Measurements from ENCODE around the gene NUAK2. TPM values are rescaled to one million over a fixed set of nuclear protein-coding genes. Genes with fewer than 3 reads are reported as not detected.
A peak's percentile ranks its signal among the peaks of the same experiment; 100 is the strongest.
"Not testable (repeated sequence)": the region's sequence is repeated elsewhere in the genome, so short reads cannot be mapped to it uniquely, and the experiment has no call there.

NUAK2 gene
- total RNA-seq, 2 donors from 2014 or later = 0.78 to 1.5 TPM

- Histone ChIP-seq H3K4me3 (no peak overlapping the region), H3K4me1 (ENCODE audit: control insufficient read depth in 1 of 2, low read depth in 2 of 2) (peaks cover 10 to 30% of the 10 kb centered on the region in 2 donors), H3K27me3 (replicated peaks; ENCODE audit: insufficient read depth) (no peaks in the 10 kb centered on the region), H3K9me3 (no peaks in the 10 kb centered on the region), H3K36me3 (no peaks in the 10 kb centered on the region), H3K27ac (no peak overlapping the region)
- ATAC-seq (ENCODE audit: insufficient number of reproducible peaks, low FRiP score, low read depth) (no peak), DNase-seq (ENCODE audit: low spot score) (no peak)
- no peak for TF ChIP-seq CTCF (IDR thresholded peaks at IDR 0.05)
These were observed 23.2 kb downstream of the NUAK2 start for GRCh38 chr1:205298191-205298994.

- H3K4me1 ChIP-seq (ENCODE audit: control insufficient read depth in 1 of 2, low read depth in 2 of 2) = peaks cover 10 to 30% of the 10 kb centered on the region in 2 donors
- not testable (repeated sequence) for H3K27ac ChIP-seq; DNase-seq (ENCODE audit: low spot score); H3K36me3 ChIP-seq; ATAC-seq (ENCODE audit: insufficient number of reproducible peaks, low FRiP score, low read depth); H3K4me3 ChIP-seq; H3K27me3 ChIP-seq (replicated peaks; ENCODE audit: insufficient read depth); H3K9me3 ChIP-seq
These were observed 23.9 kb downstream of the NUAK2 start for GRCh38 chr1:205297546-205298177.

- no peaks in the 10 kb centered on the region for H3K27me3 ChIP-seq (replicated peaks; ENCODE audit: insufficient read depth)
- H3K27ac ChIP-seq = no peak overlapping the region
- H3K4me1 ChIP-seq (ENCODE audit: control insufficient read depth in 1 of 2, low read depth in 2 of 2) = peaks cover 2 to 18% of the 10 kb centered on the region in 2 donors
- ATAC-seq (ENCODE audit: insufficient number of reproducible peaks, low FRiP score, low read depth) = no peak
- H3K4me3 ChIP-seq = no peak overlapping the region
- no peak for TF ChIP-seq CTCF (IDR thresholded peaks at IDR 0.05)
- H3K9me3 ChIP-seq = no peaks in the 10 kb centered on the region
- H3K36me3 ChIP-seq = no peaks in the 10 kb centered on the region
- no peak for DNase-seq (ENCODE audit: low spot score)
These were observed 25.4 kb downstream of the NUAK2 start for GRCh38 chr1:205296154-205296553.

GRCh38 chr1:205294934-205295333 is 26.6 kb downstream of the NUAK2 start:
- DNase-seq (ENCODE audit: low spot score) (no peak), ATAC-seq (ENCODE audit: insufficient number of reproducible peaks, low FRiP score, low read depth) (no peak)
- Histone ChIP-seq H3K27ac (no peak overlapping the region), H3K4me1 (ENCODE audit: control insufficient read depth in 1 of 2, low read depth in 2 of 2) (peaks cover 0 to 16% of the 10 kb centered on the region in 2 donors), H3K36me3 (no peaks in the 10 kb centered on the region), H3K27me3 (replicated peaks; ENCODE audit: insufficient read depth) (no peaks in the 10 kb centered on the region), H3K9me3 (no peaks in the 10 kb centered on the region), H3K4me3 (no peak overlapping the region)
- no peak for TF ChIP-seq CTCF (IDR thresholded peaks at IDR 0.05)

- Histone ChIP-seq H3K27me3 (replicated peaks; ENCODE audit: insufficient read depth) (no peaks in the 10 kb centered on the region), H3K4me3 (no peak overlapping the region), H3K9me3 (no peaks in the 10 kb centered on the region), H3K36me3 (no peaks in the 10 kb centered on the region), H3K27ac (no peak overlapping the region), H3K4me1 (ENCODE audit: control insufficient read depth in 1 of 2, low read depth in 2 of 2) (peaks cover 0 to 16% of the 10 kb centered on the region in 2 donors)
- peak; percentile 58 for ATAC-seq (ENCODE audit: insufficient number of reproducible peaks, low FRiP score, low read depth)
- DNase-seq (ENCODE audit: low spot score) = no peak
- TF ChIP-seq CTCF (IDR thresholded peaks at IDR 0.05) = no peak
These were observed 27.2 kb downstream of the NUAK2 start for GRCh38 chr1:205294175-205294917.

Measured in thoracic aorta (tissue), 2 donors.